GM23338 (cell line): ENCODE data around the gene TM9SF4.

Experiments used
- CTCF ChIP-seq, 2 experiments: fragments of 200-600 bp in 1 of 2; sonication (generic) in 1 of 2; conservative IDR thresholded peaks; 2 replicates each; pipeline versions ENCODE4 v1.5.1 to v1.6.1; 2016 to 2017; ENCODE audit warnings: antibody characterized with exemption in 2 of 2, low read depth in 2 of 2, mild to moderate bottlenecking in 2 of 2, moderate library complexity in 1 of 2
- EZH2 ChIP-seq: fragments of 200-600 bp; sonication (generic); IDR thresholded peaks from one replicate; pipeline ENCODE4 v1.8.0; 2017; ENCODE audit warnings: antibody characterized with exemption, mild to moderate bottlenecking, low read depth; ENCODE audit not compliant: unreplicated experiment
- JUNB ChIP-seq: IDR thresholded peaks from one replicate; pipeline ENCODE4 v1.6.1; 2016; ENCODE audit warnings: antibody characterized with exemption; ENCODE audit not compliant: unreplicated experiment
- POLR2AphosphoS5 ChIP-seq: IDR thresholded peaks from 2 replicates; pipeline ENCODE4 v1.6.1; 2016; ENCODE audit warnings: antibody characterized with exemption, low read depth

GRCh38 chr20:32181606-32182005 lies 72.1 kb downstream of the TM9SF4 start:
- TF ChIP-seq CTCF (conservative IDR thresholded peaks at IDR 0.05; ENCODE audit: low read depth in 2 of 2) (no peak), POLR2AphosphoS5 (no peak), EZH2 (no peak), JUNB (no peak)
